ENCODE measurements around the gene MAN1B1.
A peak's percentile ranks its signal among the peaks of the same experiment; 100 is the strongest.

MAN1B1 gene

GRCh38 chr9:137086531-137087408, at the start of gene MAN1B1:
Gene MAN1B1 (plus strand): TSS chr9:137086985. CDS start chr9:137087000, 15 bp downstream.
- FAIRE-seq (no peak), DNase-seq (ENCODE audit: insufficient read length, low spot score) (peak; percentile 88)
- no peak for TF ChIP-seq CTCF (IDR thresholded peaks at IDR 0.05; ENCODE audit: insufficient read depth, missing control alignments)

- no peak for DNase-seq (ENCODE audit: insufficient read length, low spot score)
- no peak for FAIRE-seq
- TF ChIP-seq CTCF (IDR thresholded peaks at IDR 0.05; ENCODE audit: insufficient read depth, missing control alignments): no peak
Measured at GRCh38 chr9:137037035-137037434, 49.8 kb upstream of the MAN1B1 start.

- FAIRE-seq (no peak), DNase-seq (ENCODE audit: insufficient read length, low spot score) (no peak)
- TF ChIP-seq CTCF (IDR thresholded peaks at IDR 0.05; ENCODE audit: insufficient read depth, missing control alignments): no peak
Measured at GRCh38 chr9:137037483-137037882, 49.3 kb upstream of the MAN1B1 start.

- no peak for TF ChIP-seq CTCF (IDR thresholded peaks at IDR 0.05; ENCODE audit: insufficient read depth, missing control alignments)
- DNase-seq (ENCODE audit: insufficient read length, low spot score): no peak
- no peak for FAIRE-seq
Measured at GRCh38 chr9:137038916-137039315, 47.9 kb upstream of the MAN1B1 start.

GRCh38 chr9:137039611-137040366, 47.0 kb upstream of the MAN1B1 start:
- no peak for FAIRE-seq
- TF ChIP-seq CTCF (IDR thresholded peaks at IDR 0.05; ENCODE audit: insufficient read depth, missing control alignments): no peak

GRCh38 chr9:137040568-137040967, 46.2 kb upstream of the MAN1B1 start:
- no peak for DNase-seq (ENCODE audit: insufficient read length, low spot score)
- TF ChIP-seq CTCF (IDR thresholded peaks at IDR 0.05; ENCODE audit: insufficient read depth, missing control alignments): no peak
- FAIRE-seq: no peak

More at GRCh38 chr9:137039611-137040366, 47.0 kb upstream of the MAN1B1 start:
- DNase-seq (ENCODE audit: insufficient read length, low spot score): no peak
